ENCODE data around the gene SLC4A5. TPM values are rescaled to one million over a fixed set of nuclear protein-coding genes. Genes with fewer than 3 reads are reported as not detected.

Gene SLC4A5
- total RNA-seq, 1 experiment from 2014 or later, result not detected

- Histone ChIP-seq H3K79me2 (ENCODE audit: low read depth) (no peaks in the 10 kb centered on the region), H4K20me1 (ENCODE audit: insufficient read depth) (no peaks in the 10 kb centered on the region), H3K4me1 (replicated peaks; ENCODE audit: insufficient read depth) (no peaks in the 10 kb centered on the region), H3K4me2 (no peak overlapping the region), H3K9me2 (ENCODE audit: insufficient read depth) (no peaks in the 10 kb centered on the region), H3K36me3 (ENCODE audit: low read depth) (no peaks in the 10 kb centered on the region), H2AFZ (no peak overlapping the region), H3K4me3 (no peak overlapping the region), H3K27ac (no peak overlapping the region), H3F3A (ENCODE audit: insufficient read depth, low read depth) (no peaks in the 10 kb centered on the region), H3K9me3 (ENCODE audit: insufficient read depth, low read depth) (no peaks in the 10 kb centered on the region), H3K27me3 (ENCODE audit: insufficient read depth, low read depth) (peaks cover 19% of the 10 kb centered on the region; the same call in 1 of the 2 replicates)
- no peak for DNase-seq
- BruUV-seq (replicated peaks), result no TSS peak
- no peak for TF ChIP-seq CTCF (conservative IDR thresholded peaks at IDR 0.05)
- TF ChIP-seq EZH2 (IDR thresholded peaks at IDR 0.05; ENCODE audit: low read depth), result no peak
- ChIA-PET CTCF (no interaction called here), POLR2A (ENCODE audit: unreplicated experiment) (no interaction called here)
- intact Hi-C loops (cut with micrococcal nuclease; ENCODE audit: unreplicated experiment), result loop anchor here (5.0 kb wide), 2 partner anchors 200 to 255 kb away; no protein-coding TSS in a partner anchor
Observed at GRCh38 chr2:74332550-74333174, 10.6 kb downstream of the SLC4A5 start.

- intact Hi-C loops (cut with micrococcal nuclease; ENCODE audit: unreplicated experiment), result no loop called here
Observed at GRCh38 chr2:74328573-74328972, 14.6 kb downstream of the SLC4A5 start.

GRCh38 chr2:74328074-74328473 lies 15.1 kb downstream of the SLC4A5 start:
- intact Hi-C loops (cut with micrococcal nuclease; ENCODE audit: unreplicated experiment), result no loop called here
- Histone ChIP-seq H3K4me1 (replicated peaks; ENCODE audit: insufficient read depth) (no peaks in the 10 kb centered on the region), H2AFZ (no peak overlapping the region), H3K79me2 (ENCODE audit: low read depth) (no peaks in the 10 kb centered on the region), H3K9me2 (ENCODE audit: insufficient read depth) (no peaks in the 10 kb centered on the region), H4K20me1 (ENCODE audit: insufficient read depth) (no peaks in the 10 kb centered on the region), H3K4me3 (no peak overlapping the region), H3F3A (ENCODE audit: insufficient read depth, low read depth) (no peaks in the 10 kb centered on the region), H3K36me3 (ENCODE audit: low read depth) (no peaks in the 10 kb centered on the region), H3K27ac (no peak overlapping the region), H3K27me3 (ENCODE audit: insufficient read depth, low read depth) (peaks cover 25% of the 10 kb centered on the region; the same call in 1 of the 2 replicates), H3K9me3 (ENCODE audit: insufficient read depth, low read depth) (no peaks in the 10 kb centered on the region), H3K4me2 (no peak overlapping the region)
- ChIA-PET CTCF (no interaction called here), POLR2A (ENCODE audit: unreplicated experiment) (no interaction called here)
- DNase-seq, result no peak
- BruUV-seq (replicated peaks), result no TSS peak
- no peak for TF ChIP-seq CTCF (conservative IDR thresholded peaks at IDR 0.05)
- TF ChIP-seq EZH2 (IDR thresholded peaks at IDR 0.05; ENCODE audit: low read depth), result no peak

More at GRCh38 chr2:74328573-74328972, 14.6 kb downstream of the SLC4A5 start:
- Histone ChIP-seq H3K9me3 (ENCODE audit: insufficient read depth, low read depth) (no peaks in the 10 kb centered on the region), H2AFZ (no peak overlapping the region), H3F3A (ENCODE audit: insufficient read depth, low read depth) (no peaks in the 10 kb centered on the region), H3K4me2 (no peak overlapping the region), H3K27me3 (ENCODE audit: insufficient read depth, low read depth) (peaks cover 25% of the 10 kb centered on the region; the same call in 1 of the 2 replicates), H3K27ac (no peak overlapping the region), H3K36me3 (ENCODE audit: low read depth) (no peaks in the 10 kb centered on the region), H3K9me2 (ENCODE audit: insufficient read depth) (no peaks in the 10 kb centered on the region), H3K4me1 (replicated peaks; ENCODE audit: insufficient read depth) (no peaks in the 10 kb centered on the region), H3K79me2 (ENCODE audit: low read depth) (no peaks in the 10 kb centered on the region), H4K20me1 (ENCODE audit: insufficient read depth) (no peaks in the 10 kb centered on the region), H3K4me3 (no peak overlapping the region)
- ChIA-PET CTCF (no interaction called here), POLR2A (ENCODE audit: unreplicated experiment) (no interaction called here)
- no peak for DNase-seq
- no TSS peak for BruUV-seq (replicated peaks)
- TF ChIP-seq EZH2 (IDR thresholded peaks at IDR 0.05; ENCODE audit: low read depth), result no peak
- TF ChIP-seq CTCF (conservative IDR thresholded peaks at IDR 0.05), result no peak
